ENCODE data around the gene MS4A4E. TPM values are rescaled to one million over a fixed set of nuclear protein-coding genes. Genes with fewer than 3 reads are reported as not detected.
A peak's percentile ranks its signal among the peaks of the same experiment; 100 is the strongest.
"Not testable (repeated sequence)": the region's sequence is repeated elsewhere in the genome, so short reads cannot be mapped to it uniquely, and the experiment has no call there.

The MS4A4E gene
- total RNA-seq, 2 experiments from 2014 or later: not detected

DNA sequence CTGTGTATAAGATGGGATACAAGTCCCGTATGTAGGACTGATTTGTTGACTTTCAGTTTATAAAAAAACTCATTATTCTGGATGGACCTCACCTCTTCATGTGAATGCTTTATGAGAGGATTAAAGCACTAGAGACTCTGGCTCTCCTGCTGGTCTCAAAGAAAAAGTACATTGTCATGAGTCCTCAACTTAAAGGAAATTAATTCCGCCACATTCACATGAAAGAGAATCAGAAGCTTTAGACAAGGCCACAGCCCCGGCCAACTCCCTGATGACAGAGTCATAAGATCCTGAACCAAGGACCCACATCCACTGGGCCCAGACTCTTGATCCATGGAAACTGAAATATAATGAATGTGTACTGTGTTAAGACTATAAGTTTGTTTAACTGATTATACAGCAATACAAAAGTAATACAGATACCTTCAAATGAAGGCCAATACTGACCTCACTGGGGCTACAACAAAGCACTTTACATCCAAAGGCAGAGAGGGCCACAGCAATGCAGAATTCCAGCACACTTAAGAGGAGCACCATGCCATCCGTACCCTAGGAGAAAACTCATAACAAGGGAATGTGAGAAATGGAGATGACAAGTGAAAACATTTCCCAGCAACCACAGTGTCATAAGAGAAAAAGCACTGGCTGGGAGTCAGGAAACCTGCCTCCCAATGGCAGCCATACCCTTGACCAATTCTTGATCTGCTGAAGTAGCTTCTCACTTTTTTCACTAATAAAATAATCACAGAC is 34.6 kb downstream of the MS4A4E start:
- H3K27me3 Mint-ChIP-seq: peaks cover 6% of the 10 kb centered on the region
- POLR2A ChIA-PET: no interaction called here
- no peak overlapping the region for H3K4me3 Mint-ChIP-seq
- CTCF ChIA-PET: no interaction called here
- no peak overlapping the region for H3K27ac Mint-ChIP-seq
- no peaks in the 10 kb centered on the region for H3K4me1 Mint-ChIP-seq
- no peaks in the 10 kb centered on the region for H3K36me3 Mint-ChIP-seq (ENCODE audit: low read depth)
- no peaks in the 10 kb centered on the region for H3K9me3 Mint-ChIP-seq
- DNase-seq: no peak

GRCh38 chr11:60206616-60207015 is 36.3 kb downstream of the MS4A4E start:
- ChIA-PET CTCF (no interaction called here), POLR2A (no interaction called here)
- no peak overlapping the region for H3K4me3 Mint-ChIP-seq
- peaks cover 6% of the 10 kb centered on the region for H3K27me3 Mint-ChIP-seq
- H3K4me1 Mint-ChIP-seq: no peaks in the 10 kb centered on the region
- H3K36me3 Mint-ChIP-seq (ENCODE audit: low read depth): no peaks in the 10 kb centered on the region
- peaks cover 2% of the 10 kb centered on the region for H3K9me3 Mint-ChIP-seq
- no peak for DNase-seq
- H3K27ac Mint-ChIP-seq: no peak overlapping the region

DNA sequence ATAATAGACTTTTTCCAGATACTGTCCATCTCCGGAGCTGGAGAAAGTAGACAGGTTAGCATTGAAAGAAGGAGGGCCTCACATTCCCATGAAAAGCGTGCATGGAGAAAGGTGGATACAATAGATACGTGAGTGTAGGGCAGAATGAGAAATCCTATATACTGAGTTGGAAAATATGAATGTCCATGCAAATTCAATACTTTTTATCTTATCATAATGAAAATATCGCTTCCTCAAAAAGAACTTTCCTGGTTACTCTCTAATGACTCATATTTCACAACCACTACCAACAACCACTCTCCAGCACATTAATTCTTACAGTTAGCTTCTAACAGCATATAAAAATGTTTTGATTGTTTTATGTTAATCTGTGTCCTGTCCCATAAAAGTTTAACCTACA is 38.0 kb downstream of the MS4A4E start:
- Mint-ChIP-seq H3K4me3 (no peak overlapping the region), H3K36me3 (ENCODE audit: low read depth) (no peaks in the 10 kb centered on the region), H3K27me3 (peaks cover 4% of the 10 kb centered on the region), H3K4me1 (no peaks in the 10 kb centered on the region), H3K27ac (no peak overlapping the region), H3K9me3 (peaks cover 2% of the 10 kb centered on the region)
- ChIA-PET CTCF (no interaction called here), POLR2A (no interaction called here)
- DNase-seq: no peak

DNA sequence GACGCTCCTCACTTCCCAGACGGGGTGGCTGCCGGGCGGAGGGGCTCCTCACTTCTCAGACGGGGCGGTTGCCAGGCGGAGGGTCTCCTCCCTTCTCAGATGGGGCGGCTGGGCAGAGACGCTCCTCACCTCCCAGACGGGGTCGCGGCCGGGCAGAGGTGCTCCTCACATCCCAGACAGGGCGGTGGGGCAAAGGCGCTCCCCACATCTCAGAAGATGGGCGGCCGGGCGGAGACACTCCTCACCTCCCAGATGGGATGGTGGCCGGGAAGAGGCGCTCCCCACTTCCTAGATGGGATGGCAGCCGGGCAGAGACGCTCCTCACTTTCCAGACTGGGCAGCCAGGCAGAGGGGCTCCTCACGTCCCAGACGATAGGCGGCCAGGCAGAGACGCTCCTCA is 41.6 kb downstream of the MS4A4E start:
- H3K4me3 Mint-ChIP-seq; POLR2A ChIA-PET; H3K9me3 Mint-ChIP-seq; H3K27ac Mint-ChIP-seq; CTCF ChIA-PET; H3K4me1 Mint-ChIP-seq; H3K27me3 Mint-ChIP-seq; H3K36me3 Mint-ChIP-seq (ENCODE audit: low read depth); DNase-seq: not testable (repeated sequence)

DNA sequence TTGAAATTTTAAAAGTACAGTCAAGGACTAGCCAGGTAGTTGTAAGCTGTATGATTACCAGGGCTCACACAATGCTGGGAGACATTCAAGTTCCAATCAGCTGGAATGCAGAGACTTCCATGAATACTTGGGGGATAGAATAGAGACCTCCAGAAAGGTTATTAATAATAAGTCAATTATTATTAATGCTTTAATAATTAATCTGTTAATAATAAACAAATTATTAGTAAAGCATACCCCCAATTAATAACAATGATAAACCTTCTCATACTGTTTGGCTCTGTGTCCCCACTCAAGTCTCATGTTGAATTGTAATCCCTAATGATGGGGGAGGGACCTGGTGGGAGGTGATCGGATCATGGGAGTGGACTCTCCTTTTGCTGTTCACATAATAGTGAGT is 45.5 kb downstream of the MS4A4E start:
- Mint-ChIP-seq H3K27me3 (peaks cover 10% of the 10 kb centered on the region), H3K36me3 (ENCODE audit: low read depth) (no peaks in the 10 kb centered on the region), H3K27ac (no peak overlapping the region), H3K9me3 (peaks cover 3% of the 10 kb centered on the region), H3K4me3 (no peak overlapping the region), H3K4me1 (peaks cover 9% of the 10 kb centered on the region)
- no peak for DNase-seq
- POLR2A ChIA-PET: no interaction called here
- CTCF ChIA-PET: no interaction called here

GRCh38 chr11:60195923-60196368 is 47.0 kb downstream of the MS4A4E start:
- CTCF ChIA-PET: interaction anchor here (1.3 kb wide), 1 partner anchor 56 kb away, joined by 3 read pairs; no protein-coding TSS in a partner anchor
- H3K36me3 Mint-ChIP-seq (ENCODE audit: low read depth): no peaks in the 10 kb centered on the region
- H3K27ac Mint-ChIP-seq: no peak overlapping the region
- H3K4me1 Mint-ChIP-seq: peaks cover 9% of the 10 kb centered on the region
- POLR2A ChIA-PET: no interaction called here
- H3K9me3 Mint-ChIP-seq: peaks cover 3% of the 10 kb centered on the region
- no peak for DNase-seq
- H3K4me3 Mint-ChIP-seq: no peak overlapping the region
- peaks cover 10% of the 10 kb centered on the region for H3K27me3 Mint-ChIP-seq

DNA sequence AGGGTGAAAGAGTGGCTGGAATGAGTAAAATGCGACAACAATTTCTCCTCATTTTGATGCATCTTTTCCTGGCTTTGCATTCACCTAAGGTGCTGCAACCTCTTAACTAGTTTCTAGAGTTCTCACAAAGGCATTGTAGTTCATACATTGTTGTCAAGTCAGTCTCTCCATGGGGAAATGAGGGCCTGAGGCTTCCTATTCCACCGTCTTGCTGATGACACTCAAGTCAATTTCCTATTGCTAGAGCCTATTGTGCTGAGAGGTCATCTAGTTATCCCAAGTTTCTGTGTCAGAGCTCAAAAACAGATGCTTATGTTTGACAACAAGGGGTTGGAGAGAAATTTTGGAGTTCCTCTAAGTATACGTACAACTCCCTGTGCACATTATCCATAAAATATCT is 48.4 kb downstream of the MS4A4E start:
- peaks cover 9% of the 10 kb centered on the region for H3K4me1 Mint-ChIP-seq
- H3K36me3 Mint-ChIP-seq (ENCODE audit: low read depth): no peaks in the 10 kb centered on the region
- POLR2A ChIA-PET: no interaction called here
- no peak for DNase-seq
- H3K27me3 Mint-ChIP-seq: peaks cover 10% of the 10 kb centered on the region
- peaks cover 3% of the 10 kb centered on the region for H3K9me3 Mint-ChIP-seq
- no peak overlapping the region for H3K27ac Mint-ChIP-seq
- no peak overlapping the region for H3K4me3 Mint-ChIP-seq
- CTCF ChIA-PET: interaction anchor here (0.6 to 1.3 kb wide), 5 partner anchors 25 to 1063 kb away, joined by 3 read pairs; no protein-coding TSS in a partner anchor

DNA sequence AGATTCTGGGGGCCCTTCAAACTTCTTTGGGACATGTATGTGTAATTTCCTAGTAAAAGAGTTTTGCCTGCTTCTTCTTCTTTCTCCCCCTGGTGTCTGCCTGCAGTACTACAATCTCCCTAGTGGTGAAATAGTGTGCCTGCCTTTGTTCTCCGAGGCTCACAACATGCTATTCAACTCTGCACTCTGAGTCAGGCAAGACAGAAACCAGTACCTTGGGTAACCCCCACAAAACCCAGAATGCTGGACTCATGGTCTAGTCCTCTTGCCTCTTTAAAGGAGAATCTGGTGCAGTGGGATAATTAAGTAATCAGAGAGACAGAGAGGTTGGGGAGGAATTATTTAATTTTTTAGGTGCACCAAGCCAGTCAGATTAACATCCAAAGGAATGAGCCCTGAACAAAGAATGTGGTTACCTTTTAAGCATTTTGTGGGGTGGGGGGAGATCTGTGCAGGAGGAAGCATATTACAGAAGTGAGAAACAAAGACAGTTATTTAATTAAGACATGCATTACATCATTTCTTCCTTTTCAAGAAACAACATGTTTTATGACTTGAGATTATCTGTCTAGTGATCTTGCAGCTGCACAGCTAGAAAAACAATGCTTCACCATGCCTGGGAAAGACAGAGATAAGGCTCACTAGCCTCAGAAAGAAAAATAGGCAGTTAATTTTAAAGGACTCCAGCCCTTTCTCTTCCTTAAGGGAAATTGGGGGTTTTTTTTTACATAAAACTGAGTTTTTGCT is 49.1 kb downstream of the MS4A4E start:
- POLR2A ChIA-PET: no interaction called here
- CTCF ChIA-PET: interaction anchor here (0.7 to 1.1 kb wide), 3 partner anchors 24 to 1063 kb away, joined by 3 read pairs; no protein-coding TSS in a partner anchor

DNA sequence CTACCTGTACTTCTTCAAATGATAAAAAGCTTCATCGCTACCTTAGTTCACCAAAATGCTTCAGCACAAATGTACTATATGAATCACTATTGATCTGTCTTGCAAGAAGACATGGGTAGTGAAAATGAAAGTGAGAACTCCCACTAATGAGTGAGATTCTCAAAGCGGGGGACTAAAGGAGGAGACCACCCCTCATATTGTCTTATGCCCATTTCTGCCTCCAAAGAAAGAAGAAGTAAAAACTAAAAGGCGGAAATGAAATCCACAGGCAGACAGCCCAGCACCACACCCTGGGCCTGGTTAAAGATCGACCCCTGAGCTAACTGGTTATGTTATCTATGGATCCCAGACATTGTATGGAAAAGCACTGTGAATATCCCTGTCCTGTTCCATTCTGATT is 50.4 kb downstream of the MS4A4E start:
- POLR2A ChIA-PET; CTCF ChIA-PET; H3K36me3 Mint-ChIP-seq (ENCODE audit: low read depth); H3K9me3 Mint-ChIP-seq; H3K27ac Mint-ChIP-seq; H3K4me3 Mint-ChIP-seq; H3K4me1 Mint-ChIP-seq; DNase-seq: not testable (repeated sequence)
- peaks cover 12% of the 10 kb centered on the region for H3K27me3 Mint-ChIP-seq

More for the DNA sequence above, 49.1 kb downstream of the MS4A4E start:
- H3K27me3 Mint-ChIP-seq: peaks cover 10% of the 10 kb centered on the region
- no peak overlapping the region for H3K4me3 Mint-ChIP-seq
- H3K4me1 Mint-ChIP-seq: peaks cover 9% of the 10 kb centered on the region
- no peaks in the 10 kb centered on the region for H3K36me3 Mint-ChIP-seq (ENCODE audit: low read depth)
- peaks cover 3% of the 10 kb centered on the region for H3K9me3 Mint-ChIP-seq
- H3K27ac Mint-ChIP-seq: no peak overlapping the region
- DNase-seq: peak; percentile 61

DNA sequence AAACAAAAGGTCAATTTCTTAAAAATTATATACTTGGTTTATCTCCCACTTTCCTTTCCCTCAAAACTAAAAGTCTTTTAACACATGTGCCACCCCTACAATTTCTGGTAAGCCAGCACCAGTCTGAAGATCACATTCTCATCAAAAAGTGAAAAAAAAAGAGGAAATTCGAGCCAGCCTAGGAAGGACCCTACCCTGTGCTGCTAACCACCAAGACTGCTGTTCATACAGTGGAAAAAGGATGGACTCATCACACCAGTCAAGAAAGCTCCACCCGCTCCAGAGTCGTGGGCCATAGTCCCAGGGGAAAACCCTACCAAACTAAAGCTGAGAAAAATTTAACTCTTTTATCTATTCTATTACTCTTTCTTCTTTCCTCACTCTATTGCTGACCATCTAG is 54.5 kb downstream of the MS4A4E start:
- DNase-seq; H3K27me3 Mint-ChIP-seq; H3K4me1 Mint-ChIP-seq; H3K9me3 Mint-ChIP-seq; CTCF ChIA-PET; H3K36me3 Mint-ChIP-seq (ENCODE audit: low read depth); POLR2A ChIA-PET; H3K27ac Mint-ChIP-seq; H3K4me3 Mint-ChIP-seq: not testable (repeated sequence)

DNA sequence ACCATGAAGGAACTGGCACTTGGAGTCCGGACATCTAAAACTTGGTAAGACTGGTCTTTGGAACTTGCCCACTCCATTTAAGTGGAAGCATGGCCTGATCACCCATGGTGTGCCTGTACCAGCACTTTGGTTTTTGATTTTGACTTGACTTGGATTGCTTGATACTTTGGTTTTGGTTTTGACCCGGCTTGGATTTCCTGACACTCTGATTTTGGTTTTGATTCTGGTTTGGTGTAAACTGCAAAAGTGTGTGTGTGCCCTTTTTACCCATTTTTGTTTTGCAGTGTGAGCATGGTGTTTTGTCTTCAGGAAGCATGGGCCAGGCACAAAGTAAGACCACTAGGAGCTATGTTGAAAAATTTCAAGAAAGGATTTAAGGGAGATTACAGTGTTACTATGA is 56.8 kb downstream of the MS4A4E start:
- H3K36me3 Mint-ChIP-seq (ENCODE audit: low read depth); H3K27me3 Mint-ChIP-seq; H3K4me1 Mint-ChIP-seq; H3K27ac Mint-ChIP-seq; H3K4me3 Mint-ChIP-seq; CTCF ChIA-PET; DNase-seq; H3K9me3 Mint-ChIP-seq; POLR2A ChIA-PET: not testable (repeated sequence)

- H3K4me3 Mint-ChIP-seq; H3K27me3 Mint-ChIP-seq; POLR2A ChIA-PET; H3K4me1 Mint-ChIP-seq; DNase-seq; H3K27ac Mint-ChIP-seq; H3K9me3 Mint-ChIP-seq; H3K36me3 Mint-ChIP-seq (ENCODE audit: low read depth); CTCF ChIA-PET: not testable (repeated sequence)
Observed at GRCh38 chr11:60185512-60185827, 57.5 kb downstream of the MS4A4E start.

DNA sequence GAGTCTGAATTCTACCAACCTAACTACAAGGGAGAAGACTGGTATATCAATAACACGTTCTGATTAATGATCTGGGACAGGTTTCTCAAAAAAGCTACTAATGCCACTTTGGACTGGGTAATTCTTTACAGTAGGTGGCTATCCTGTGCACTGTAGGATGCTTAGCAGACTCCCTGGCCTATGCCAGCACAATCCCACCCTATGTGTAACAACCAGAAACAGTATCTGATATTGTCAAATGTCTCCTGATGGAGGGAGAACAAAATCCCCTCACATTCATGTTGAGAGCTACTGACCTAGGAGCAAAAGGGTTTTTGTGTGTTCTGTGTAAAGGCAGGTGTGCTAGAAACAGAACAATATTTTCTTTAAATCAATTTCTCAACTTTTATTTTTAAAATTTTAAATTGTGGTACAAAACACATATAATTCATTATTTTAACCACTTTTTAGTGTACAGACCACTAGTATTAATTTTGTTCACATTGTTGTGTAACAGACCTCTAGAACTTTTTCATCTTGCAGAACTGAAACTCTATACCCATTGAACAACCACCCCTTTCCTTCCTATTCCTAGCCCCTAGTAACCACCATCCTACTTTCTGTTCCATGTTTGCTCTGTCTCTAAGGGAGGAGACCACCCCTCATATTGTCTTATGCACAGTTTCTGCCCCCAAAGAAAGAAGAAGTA is 58.0 kb downstream of the MS4A4E start:
- Mint-ChIP-seq H3K27me3 (peaks cover 3% of the 10 kb centered on the region), H3K4me1 (peaks cover 6% of the 10 kb centered on the region), H3K27ac (no peak overlapping the region), H3K4me3 (no peak overlapping the region), H3K9me3 (no peaks in the 10 kb centered on the region), H3K36me3 (ENCODE audit: low read depth) (no peaks in the 10 kb centered on the region)
- CTCF ChIA-PET: no interaction called here
- POLR2A ChIA-PET: no interaction called here
- DNase-seq: no peak
